Measurements from ENCODE around the gene RNU6-1.

- TF ChIP-seq CTCF (IDR thresholded peaks at IDR 0.05) (no peak), POLR2AphosphoS5 (IDR thresholded peaks at IDR 0.05; ENCODE audit: low read depth, low read length) (no peak), TCF7L2 (IDR thresholded peaks at IDR 0.05; ENCODE audit: low read depth, low read length) (no peak)
These were observed 19.6 kb upstream of the RNU6-1 start for GRCh38 chr15:67859331-67859946.
